Hematopoietic multipotent progenitor cell treated with erythropoietin and hydrocortisone succinate and interleukin-3 and kit ligand, for 8 days (in vitro differentiated cells): ENCODE measurements around the gene ZNF598.
"Not testable (repeated sequence)": the region's sequence is repeated elsewhere in the genome, so short reads cannot be mapped to it uniquely, and the experiment has no call there.

Experiments
- DNase-seq: peaks from one replicate; pipeline ENCODE4 v3.0.0-alpha.2; 2015

Gene ZNF598

GRCh38 chr16:1974157-1975070 is 35.2 kb downstream of the ZNF598 start:
- no peak for DNase-seq

GRCh38 chr16:1973461-1974156 is 36.0 kb downstream of the ZNF598 start:
- DNase-seq, result no peak

DNA sequence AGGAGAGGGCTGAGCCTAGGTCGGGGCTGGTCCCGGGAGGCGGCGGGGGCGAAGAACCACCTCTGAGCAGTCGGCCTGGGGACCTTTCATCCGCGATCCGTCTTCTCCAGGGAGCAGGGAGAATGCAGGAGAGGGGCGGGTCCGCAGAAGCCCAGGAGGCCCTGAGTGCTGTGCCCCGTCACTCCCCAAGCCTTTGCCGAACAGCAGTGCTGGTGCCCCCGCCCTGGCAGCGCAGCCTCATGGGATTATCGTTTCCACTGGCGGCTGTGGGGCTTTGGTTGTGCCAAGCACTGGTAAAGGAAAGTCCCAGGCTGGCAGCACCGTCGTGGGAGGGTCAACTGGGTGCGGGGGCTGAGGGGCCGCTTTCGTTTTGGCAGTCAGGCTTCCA is 37.1 kb downstream of the ZNF598 start:
- peak; percentile 56 for DNase-seq

GRCh38 chr16:1971796-1972489 is 37.7 kb downstream of the ZNF598 start, which contains the start of gene TBL3:
TSS of gene TBL3 (plus strand) at chr16:1972053. CDS start at chr16:1972165, 112 bp downstream.
- peak; percentile 93 for DNase-seq

DNA sequence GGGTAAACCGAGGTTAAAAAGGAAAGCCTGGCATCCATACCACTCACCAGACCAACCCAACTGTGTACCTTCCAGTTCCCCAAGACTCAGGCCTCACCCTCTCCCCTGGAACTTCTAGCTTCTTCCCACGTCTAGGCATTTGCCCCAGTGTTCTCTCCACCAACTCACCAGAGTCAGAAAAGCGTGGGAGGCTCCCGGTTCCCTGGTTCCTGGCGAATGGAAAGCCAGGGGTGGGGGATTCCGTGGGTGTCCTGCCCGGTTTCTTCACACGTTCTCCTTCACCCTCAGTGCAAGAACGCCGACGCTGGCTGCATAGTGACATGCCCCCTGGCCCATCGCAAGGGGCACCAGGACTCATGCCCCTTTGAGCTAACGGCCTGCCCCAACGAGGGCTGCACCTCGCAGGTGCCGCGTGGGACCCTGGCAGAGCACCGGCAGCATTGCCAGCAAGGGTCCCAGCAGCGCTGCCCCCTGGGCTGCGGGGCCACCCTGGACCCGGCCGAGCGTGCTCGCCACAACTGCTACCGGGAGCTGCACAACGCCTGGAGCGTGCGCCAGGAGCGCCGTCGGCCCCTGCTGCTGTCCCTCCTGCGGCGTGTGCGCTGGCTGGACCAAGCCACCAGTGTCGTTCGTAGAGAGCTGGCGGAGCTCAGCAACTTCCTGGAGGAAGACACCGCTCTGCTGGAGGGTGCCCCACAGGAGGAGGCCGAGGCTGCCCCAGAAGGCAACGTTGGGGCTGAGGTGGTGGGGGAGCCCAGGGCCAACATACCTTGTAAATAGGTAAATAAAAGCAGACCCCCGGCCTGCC is 41.3 kb downstream of the ZNF598 start:
- no peak for DNase-seq

- DNase-seq, result no peak
Measured at GRCh38 chr16:1966460-1966859, 43.2 kb downstream of the ZNF598 start, which contains the start of gene RNF151. TSS of gene RNF151 (plus strand) at chr16:1966856. CDS start at chr16:1966882, 26 bp downstream.

GRCh38 chr16:1965396-1966001 is 44.1 kb downstream of the ZNF598 start:
- DNase-seq, result peak; percentile 25

DNA sequence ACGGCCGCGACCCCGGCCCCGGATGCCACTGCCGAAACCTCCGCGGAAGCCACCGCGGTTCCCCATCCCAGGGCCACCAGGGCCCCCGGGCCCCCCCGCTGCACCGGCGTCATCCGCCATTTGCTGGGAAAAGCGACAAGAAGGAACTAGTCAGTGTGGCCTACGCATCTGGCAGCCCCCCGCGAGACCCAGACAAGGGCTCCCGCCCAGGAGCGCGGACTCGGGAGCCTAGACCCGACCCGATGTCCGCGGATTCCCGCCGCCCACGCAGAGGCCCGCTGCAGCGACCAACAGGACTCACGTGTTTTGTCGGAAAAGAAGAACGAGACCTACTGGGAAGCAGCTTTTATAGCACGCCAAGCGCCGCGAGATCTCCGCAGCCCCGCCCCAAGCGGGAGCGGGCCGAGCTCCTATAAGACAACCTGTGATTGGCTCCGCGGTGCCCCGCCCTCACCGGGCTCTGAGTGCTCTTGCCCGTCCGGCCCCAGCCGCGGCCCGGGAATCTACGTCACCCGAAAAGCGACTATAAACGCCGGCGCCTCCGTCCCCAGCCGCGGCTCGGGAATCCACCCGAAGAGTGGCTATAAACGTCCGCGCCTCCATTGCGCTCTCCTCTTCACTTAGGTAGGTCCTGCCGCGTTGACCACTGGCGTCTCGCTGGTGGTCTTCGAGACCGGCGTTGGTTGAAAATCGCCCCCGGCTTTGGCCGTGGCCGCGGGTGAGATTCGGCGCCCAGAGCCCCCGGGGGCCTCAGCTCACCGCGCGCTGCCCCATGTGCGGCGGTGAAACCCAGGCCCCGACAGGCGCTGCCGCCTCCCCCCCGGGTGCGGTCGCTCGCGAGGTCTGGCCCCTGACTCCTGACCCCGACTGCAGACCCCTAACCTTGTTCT is 44.9 kb downstream of the ZNF598 start, which contains the start of gene RPS2:
Gene RPS2 (minus strand): TSS at position 321 of the 890 bp plus-strand sequence. CDS start 201 bp downstream, at position 120.
- peak; percentile 98 for DNase-seq

GRCh38 chr16:1963806-1964505 is 45.7 kb downstream of the ZNF598 start:
- DNase-seq, result peak; percentile 51

GRCh38 chr16:1962161-1963153 is 47.2 kb downstream of the ZNF598 start:
- not testable (repeated sequence) for DNase-seq

DNA sequence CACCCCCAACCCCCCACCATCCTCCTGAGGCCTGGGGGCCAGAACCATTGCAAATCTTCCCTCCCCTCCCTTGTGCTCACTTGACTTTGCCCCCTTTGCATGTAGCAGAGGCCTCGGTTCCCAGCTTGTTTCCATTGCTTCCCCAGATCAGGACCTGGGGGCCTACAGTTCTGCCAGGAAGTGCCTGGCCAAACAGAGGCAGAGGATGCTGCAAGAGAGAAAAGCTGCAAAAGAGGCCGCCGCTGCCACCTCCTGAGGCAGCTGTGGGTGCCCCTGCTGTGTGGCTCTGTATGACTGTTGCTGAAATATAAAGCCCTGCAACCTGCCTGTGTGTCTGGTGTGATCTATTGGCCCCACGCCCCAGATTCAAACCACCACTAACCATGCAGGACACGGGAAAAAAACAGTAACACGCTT is 48.0 kb downstream of the ZNF598 start:
- no peak for DNase-seq

DNA sequence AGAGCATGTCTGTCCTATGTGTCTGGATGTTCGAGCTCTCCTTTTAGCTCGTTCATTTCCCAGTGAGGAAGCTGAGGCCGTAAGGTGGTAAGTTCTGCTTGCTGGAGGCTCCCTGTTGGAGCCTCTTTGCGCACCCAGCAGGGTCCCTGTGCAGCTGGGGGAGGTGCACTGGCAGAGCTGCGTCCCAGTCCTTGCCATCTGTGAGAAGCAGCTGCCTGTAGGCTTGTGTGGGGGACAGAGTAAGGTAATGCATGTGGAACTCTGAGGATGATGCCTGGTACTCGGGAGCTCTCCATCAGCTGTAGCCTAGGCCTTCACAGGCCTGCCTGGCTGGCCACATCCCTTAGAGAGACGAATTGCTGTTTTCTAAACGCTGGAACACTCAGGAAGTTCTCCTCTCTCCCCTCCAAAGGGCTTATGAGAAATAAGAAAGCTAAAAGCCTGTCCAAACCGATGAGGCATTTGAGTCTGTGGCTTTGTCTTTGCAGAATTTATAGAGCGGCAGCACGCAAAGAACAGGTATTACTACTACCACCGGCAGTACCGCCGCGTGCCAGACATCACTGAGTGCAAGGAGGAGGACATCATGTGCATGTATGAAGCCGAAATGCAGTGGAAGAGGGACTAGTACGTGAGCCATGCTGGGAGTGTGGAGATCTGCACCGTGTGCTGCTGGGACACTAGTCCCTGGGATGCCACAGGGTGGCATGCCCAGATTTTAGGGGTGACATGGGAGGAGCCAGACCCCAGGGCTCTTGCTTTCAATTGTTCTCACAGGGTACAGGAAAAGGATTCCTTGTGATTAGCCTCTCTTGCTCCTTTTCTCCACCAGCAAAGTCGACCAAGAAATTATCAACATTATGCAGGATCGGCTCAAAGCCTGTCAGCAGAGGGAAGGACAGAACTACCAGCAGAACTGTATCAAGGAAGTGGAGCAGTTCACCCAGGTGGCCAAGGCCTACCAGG is 48.7 kb downstream of the ZNF598 start:
- DNase-seq, result peak; percentile 73

GRCh38 chr16:1959269-1960039 is 50.2 kb downstream of the ZNF598 start, which contains the start of gene NDUFB10:
TSS of gene NDUFB10 (plus strand) at chr16:1959538. CDS start at chr16:1959625, 87 bp downstream.
- DNase-seq, result peak; percentile 87

- DNase-seq, result no peak
Measured at GRCh38 chr16:1958715-1959268, 50.8 kb downstream of the ZNF598 start.

DNA sequence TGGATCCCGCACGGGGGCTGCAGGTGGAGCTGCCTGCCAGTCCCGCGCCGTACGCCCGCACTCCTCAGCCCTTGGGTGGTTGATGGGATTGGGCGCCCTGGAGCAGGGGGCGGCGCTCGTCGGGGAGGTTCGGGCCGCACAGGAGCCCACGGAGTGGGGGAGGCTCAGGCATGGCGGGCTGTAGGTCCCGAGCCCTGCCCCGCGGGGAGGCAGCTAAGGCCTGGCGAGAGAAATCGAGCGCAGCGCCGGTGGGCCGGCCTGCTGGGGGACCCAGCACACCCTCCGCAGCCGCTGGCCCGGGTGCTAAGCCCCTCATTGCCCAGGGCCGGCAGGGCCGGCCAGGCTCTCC is 51.5 kb downstream of the ZNF598 start:
- not testable (repeated sequence) for DNase-seq
